ENCODE data around the gene NDUFAF4. TPM values are rescaled to one million over a fixed set of nuclear protein-coding genes. Genes with fewer than 3 reads are reported as not detected.

NDUFAF4 gene
- total and polyA plus RNA-seq, 2 of the 13 experiments (the other 11 are each of a cell fraction or from before 2014, with no cell fraction given), result 41.3 to 59.7 TPM

DNA sequence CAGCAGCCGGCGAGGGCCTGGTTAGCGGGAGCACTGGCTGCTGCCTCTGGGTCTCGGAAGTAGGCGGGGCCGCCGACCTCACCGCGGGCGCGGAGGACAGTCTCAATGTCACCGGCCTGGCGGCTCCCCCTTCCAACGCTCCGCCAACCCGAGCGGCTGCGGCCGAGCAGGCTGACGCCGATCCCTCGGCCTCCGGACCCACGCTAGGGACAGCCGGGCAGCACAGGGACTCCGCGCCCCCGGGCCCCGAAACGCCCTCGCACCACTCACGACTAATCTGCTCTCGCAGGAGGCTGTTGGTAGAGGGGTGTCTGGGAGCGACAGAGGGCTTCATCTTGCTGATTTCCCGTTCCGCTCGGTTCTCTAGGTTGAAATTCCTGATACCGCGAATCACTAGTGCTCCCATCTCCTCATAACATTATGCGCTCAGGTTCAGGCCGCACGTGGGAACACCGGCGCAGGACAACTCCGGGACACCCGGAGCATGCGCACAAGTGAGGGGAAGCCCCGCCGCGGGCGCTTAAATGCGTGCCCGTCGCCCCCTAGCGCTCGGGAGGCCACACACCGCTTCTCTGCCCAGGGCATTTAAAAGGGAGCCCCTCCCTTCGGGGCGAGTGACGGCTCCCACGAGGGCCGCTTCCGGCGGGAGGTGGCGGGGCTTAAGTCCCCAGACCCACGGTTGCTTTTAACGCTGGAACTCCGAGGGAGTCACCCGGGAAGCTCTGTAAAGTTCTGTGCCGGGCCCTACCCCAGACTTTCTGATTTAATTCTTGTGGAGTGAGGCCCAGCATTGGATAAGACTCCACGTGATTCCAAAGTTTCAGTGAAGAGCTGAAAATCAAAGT is at the start of gene NDUFAF4 (continued):
- TF ChIP-seq ZNF432 (CRISPR knock-in tag; IDR thresholded peaks at IDR 0.05; ENCODE audit: borderline replicate concordance), result no peak
- peak; percentile 90; the same call in 1 of the 2 replicates for TF ChIP-seq MYC (CRISPR knock-in tag; IDR thresholded peaks at IDR 0.05; ENCODE audit: borderline replicate concordance)
- TF ChIP-seq ZNF558 (CRISPR knock-in tag; IDR thresholded peaks at IDR 0.05; ENCODE audit: borderline replicate concordance), result no peak
- peak; percentile 54 for TF ChIP-seq RBM39 (IDR thresholded peaks at IDR 0.05; ENCODE audit: low read depth, low read length, poor library complexity, severe bottlenecking)
- peak; percentile 88 for TF ChIP-seq RBFOX2 (IDR thresholded peaks at IDR 0.05; ENCODE audit: low read depth, low read length)
- TF ChIP-seq, protein P1, sequence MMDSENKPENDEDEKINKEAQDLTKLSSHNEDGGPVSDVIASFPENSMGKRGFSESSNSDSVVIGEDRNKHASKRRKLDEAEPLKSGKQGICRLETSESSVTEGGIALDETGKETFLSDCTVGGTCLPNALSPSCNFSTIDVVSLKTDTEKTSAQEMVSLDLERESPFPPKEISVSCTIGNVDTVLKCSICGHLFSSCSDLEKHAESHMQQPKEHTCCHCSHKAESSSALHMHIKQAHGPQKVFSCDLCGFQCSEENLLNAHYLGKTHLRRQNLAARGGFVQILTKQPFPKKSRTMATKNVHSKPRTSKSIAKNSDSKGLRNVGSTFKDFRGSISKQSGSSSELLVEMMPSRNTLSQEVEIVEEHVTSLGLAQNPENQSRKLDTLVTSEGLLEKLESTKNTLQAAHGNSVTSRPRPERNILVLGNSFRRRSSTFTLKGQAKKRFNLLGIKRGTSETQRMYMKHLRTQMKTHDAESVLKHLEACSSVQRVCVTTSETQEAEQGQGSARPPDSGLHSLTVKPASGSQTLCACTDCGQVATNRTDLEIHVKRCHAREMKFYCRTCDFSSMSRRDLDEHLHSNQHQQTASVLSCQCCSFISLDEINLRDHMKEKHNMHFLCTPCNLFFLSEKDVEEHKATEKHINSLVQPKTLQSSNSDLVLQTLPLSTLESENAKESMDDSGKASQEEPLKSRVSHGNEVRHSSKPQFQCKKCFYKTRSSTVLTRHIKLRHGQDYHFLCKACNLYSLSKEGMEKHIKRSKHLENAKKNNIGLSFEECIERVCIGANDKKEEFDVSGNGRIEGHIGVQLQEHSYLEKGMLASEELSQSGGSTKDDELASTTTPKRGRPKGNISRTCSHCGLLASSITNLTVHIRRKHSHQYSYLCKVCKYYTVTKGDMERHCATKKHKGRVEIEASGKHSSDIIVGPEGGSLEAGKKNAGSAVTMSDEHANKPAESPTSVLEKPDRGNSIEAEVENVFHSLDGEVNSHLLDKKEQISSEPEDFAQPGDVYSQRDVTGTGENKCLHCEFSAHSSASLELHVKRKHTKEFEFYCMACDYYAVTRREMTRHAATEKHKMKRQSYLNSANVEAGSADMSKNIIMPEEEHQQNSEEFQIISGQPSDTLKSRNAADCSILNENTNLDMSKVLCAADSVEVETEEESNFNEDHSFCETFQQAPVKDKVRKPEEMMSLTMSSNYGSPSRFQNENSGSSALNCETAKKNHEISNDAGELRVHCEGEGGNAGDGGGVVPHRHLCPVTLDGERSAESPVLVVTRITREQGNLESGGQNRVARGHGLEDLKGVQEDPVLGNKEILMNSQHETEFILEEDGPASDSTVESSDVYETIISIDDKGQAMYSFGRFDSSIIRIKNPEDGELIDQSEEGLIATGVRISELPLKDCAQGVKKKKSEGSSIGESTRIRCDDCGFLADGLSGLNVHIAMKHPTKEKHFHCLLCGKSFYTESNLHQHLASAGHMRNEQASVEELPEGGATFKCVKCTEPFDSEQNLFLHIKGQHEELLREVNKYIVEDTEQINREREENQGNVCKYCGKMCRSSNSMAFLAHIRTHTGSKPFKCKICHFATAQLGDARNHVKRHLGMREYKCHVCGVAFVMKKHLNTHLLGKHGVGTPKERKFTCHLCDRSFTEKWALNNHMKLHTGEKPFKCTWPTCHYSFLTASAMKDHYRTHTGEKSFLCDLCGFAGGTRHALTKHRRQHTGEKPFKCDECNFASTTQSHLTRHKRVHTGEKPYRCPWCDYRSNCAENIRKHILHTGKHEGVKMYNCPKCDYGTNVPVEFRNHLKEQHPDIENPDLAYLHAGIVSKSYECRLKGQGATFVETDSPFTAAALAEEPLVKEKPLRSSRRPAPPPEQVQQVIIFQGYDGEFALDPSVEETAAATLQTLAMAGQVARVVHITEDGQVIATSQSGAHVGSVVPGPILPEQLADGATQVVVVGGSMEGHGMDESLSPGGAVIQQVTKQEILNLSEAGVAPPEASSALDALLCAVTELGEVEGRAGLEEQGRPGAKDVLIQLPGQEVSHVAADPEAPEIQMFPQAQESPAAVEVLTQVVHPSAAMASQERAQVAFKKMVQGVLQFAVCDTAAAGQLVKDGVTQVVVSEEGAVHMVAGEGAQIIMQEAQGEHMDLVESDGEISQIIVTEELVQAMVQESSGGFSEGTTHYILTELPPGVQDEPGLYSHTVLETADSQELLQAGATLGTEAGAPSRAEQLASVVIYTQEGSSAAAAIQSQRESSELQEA (CRISPR knock-in tag; IDR thresholded peaks at IDR 0.05; ENCODE audit: not compliant biosample characterization), result peak; percentile 77
- 0 out of 2 replicates have a peak, but pooled peaks have one; percentile 17 for TF ChIP-seq TOPORS (CRISPR knock-in tag; IDR thresholded peaks at IDR 0.05)
- TF ChIP-seq, protein P2, sequence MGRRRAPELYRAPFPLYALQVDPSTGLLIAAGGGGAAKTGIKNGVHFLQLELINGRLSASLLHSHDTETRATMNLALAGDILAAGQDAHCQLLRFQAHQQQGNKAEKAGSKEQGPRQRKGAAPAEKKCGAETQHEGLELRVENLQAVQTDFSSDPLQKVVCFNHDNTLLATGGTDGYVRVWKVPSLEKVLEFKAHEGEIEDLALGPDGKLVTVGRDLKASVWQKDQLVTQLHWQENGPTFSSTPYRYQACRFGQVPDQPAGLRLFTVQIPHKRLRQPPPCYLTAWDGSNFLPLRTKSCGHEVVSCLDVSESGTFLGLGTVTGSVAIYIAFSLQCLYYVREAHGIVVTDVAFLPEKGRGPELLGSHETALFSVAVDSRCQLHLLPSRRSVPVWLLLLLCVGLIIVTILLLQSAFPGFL (CRISPR knock-in tag; IDR thresholded peaks at IDR 0.05), result no peak
- TF ChIP-seq ZSCAN29 (CRISPR knock-in tag; conservative IDR thresholded peaks at IDR 0.05), result no peak
- TF ChIP-seq ZSCAN20 (CRISPR knock-in tag; IDR thresholded peaks at IDR 0.05; ENCODE audit: borderline replicate concordance), result no peak
- TF ChIP-seq ETV5 (CRISPR knock-in tag; IDR thresholded peaks at IDR 0.05; ENCODE audit: borderline replicate concordance), result peak; percentile 94
- TF ChIP-seq STAG1 (CRISPR knock-in tag; IDR thresholded peaks at IDR 0.05), result peak; percentile 53
- peak; percentile 79 for TF ChIP-seq ZNF335 (CRISPR knock-in tag; IDR thresholded peaks at IDR 0.05)
- TF ChIP-seq SOX5 (CRISPR knock-in tag; IDR thresholded peaks at IDR 0.05; ENCODE audit: borderline replicate concordance), result no peak
- peak; percentile 89 for TF ChIP-seq POLR2G (IDR thresholded peaks at IDR 0.05; ENCODE audit: low read depth, low read length)
- TF ChIP-seq, protein P3, sequence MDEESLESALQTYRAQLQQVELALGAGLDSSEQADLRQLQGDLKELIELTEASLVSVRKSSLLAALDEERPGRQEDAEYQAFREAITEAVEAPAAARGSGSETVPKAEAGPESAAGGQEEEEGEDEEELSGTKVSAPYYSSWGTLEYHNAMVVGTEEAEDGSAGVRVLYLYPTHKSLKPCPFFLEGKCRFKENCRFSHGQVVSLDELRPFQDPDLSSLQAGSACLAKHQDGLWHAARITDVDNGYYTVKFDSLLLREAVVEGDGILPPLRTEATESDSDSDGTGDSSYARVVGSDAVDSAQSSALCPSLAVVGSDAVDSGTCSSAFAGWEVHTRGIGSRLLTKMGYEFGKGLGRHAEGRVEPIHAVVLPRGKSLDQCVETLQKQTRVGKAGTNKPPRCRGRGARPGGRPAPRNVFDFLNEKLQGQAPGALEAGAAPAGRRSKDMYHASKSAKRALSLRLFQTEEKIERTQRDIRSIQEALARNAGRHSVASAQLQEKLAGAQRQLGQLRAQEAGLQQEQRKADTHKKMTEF (CRISPR knock-in tag; IDR thresholded peaks at IDR 0.05), result peak; percentile 94

Data from HepG2 (cell line).